ENCODE measurements around the gene PSG6.
"Not testable (repeated sequence)": the region's sequence is repeated elsewhere in the genome, so short reads cannot be mapped to it uniquely, and the experiment has no call there.

Gene PSG6

GRCh38 chr19:42930214-42930613 lies 12.5 kb upstream of the PSG6 start:
- not testable (repeated sequence) for H3K9me3 ChIP-seq (ENCODE audit: control insufficient read depth, insufficient read depth, low read length); H3K4me1 ChIP-seq (ENCODE audit: control insufficient read depth, insufficient read depth, low read length)
- no CpG with 5 or more reads among the region's 1 CpG for WGBS (ENCODE audit: insufficient coverage, insufficient read length)

DNA sequence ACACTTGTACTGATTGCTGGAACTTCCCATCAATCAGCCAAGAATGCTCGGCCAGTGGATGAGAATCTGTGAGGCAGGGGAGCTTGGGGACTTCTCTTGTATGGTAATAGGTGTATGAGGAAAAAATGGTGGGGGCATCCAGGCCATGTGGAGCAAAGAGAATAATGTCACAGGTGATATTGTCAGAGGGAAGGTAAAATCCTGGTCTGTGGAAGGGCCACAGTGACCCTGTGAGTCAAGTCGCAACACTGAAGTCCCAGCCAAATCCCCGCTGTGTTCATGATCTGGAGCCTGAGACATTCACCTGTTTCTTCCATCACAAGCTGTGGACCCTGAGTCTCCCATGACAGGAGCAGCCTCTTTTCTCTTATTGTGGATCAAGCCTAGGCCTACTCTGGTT lies 11.2 kb upstream of the PSG6 start:
- no peak overlapping the region for H3K27ac ChIP-seq (ENCODE audit: low read length)
- peaks cover 3% of the 10 kb centered on the region for H3K9me3 ChIP-seq (ENCODE audit: control insufficient read depth, insufficient read depth, low read length)
- H3K27me3 ChIP-seq (ENCODE audit: control insufficient read depth, insufficient read depth, low read length): no peaks in the 10 kb centered on the region
- WGBS (ENCODE audit: insufficient coverage, insufficient read length): no CpG with 5 or more reads among the region's 3 CpGs
- no peaks in the 10 kb centered on the region for H3K4me1 ChIP-seq (ENCODE audit: control insufficient read depth, insufficient read depth, low read length)
- H3K4me3 ChIP-seq (ENCODE audit: low read length): no peak overlapping the region
- DNase-seq (ENCODE audit: low read depth, low spot score): no peak
- H3K36me3 ChIP-seq (ENCODE audit: control insufficient read depth, insufficient read depth, low read length): no peaks in the 10 kb centered on the region

More at GRCh38 chr19:42930214-42930613, 12.5 kb upstream of the PSG6 start:
- not testable (repeated sequence) for H3K27me3 ChIP-seq (ENCODE audit: control insufficient read depth, insufficient read depth, low read length); DNase-seq (ENCODE audit: low read depth, low spot score); H3K36me3 ChIP-seq (ENCODE audit: control insufficient read depth, insufficient read depth, low read length); H3K27ac ChIP-seq (ENCODE audit: low read length); H3K4me3 ChIP-seq (ENCODE audit: low read length)

- Histone ChIP-seq H3K27ac (ENCODE audit: low read length) (no peak overlapping the region), H3K36me3 (ENCODE audit: control insufficient read depth, insufficient read depth, low read length) (no peaks in the 10 kb centered on the region), H3K4me1 (ENCODE audit: control insufficient read depth, insufficient read depth, low read length) (no peaks in the 10 kb centered on the region), H3K27me3 (ENCODE audit: control insufficient read depth, insufficient read depth, low read length) (no peaks in the 10 kb centered on the region), H3K4me3 (ENCODE audit: low read length) (no peak overlapping the region), H3K9me3 (ENCODE audit: control insufficient read depth, insufficient read depth, low read length) (peaks cover 4% of the 10 kb centered on the region)
- DNase-seq (ENCODE audit: low read depth, low spot score): no peak
- no CpG with 5 or more reads among the region's 2 CpGs for WGBS (ENCODE audit: insufficient coverage, insufficient read length)
Measured at GRCh38 chr19:42926781-42927180, 9.1 kb upstream of the PSG6 start.

GRCh38 chr19:42923106-42923505 lies 5.4 kb upstream of the PSG6 start:
- DNase-seq (ENCODE audit: low read depth, low spot score): peak; percentile 4
- H3K4me3 ChIP-seq (ENCODE audit: low read length); H3K36me3 ChIP-seq (ENCODE audit: control insufficient read depth, insufficient read depth, low read length); H3K9me3 ChIP-seq (ENCODE audit: control insufficient read depth, insufficient read depth, low read length); H3K4me1 ChIP-seq (ENCODE audit: control insufficient read depth, insufficient read depth, low read length); H3K27me3 ChIP-seq (ENCODE audit: control insufficient read depth, insufficient read depth, low read length); H3K27ac ChIP-seq (ENCODE audit: low read length): not testable (repeated sequence)
- WGBS (ENCODE audit: insufficient coverage, insufficient read length): no CpG with 5 or more reads among the region's 9 CpGs

GRCh38 chr19:42920971-42921370 lies 3.3 kb upstream of the PSG6 start:
- H3K36me3 ChIP-seq (ENCODE audit: control insufficient read depth, insufficient read depth, low read length); H3K4me3 ChIP-seq (ENCODE audit: low read length); DNase-seq (ENCODE audit: low read depth, low spot score); H3K27ac ChIP-seq (ENCODE audit: low read length); H3K27me3 ChIP-seq (ENCODE audit: control insufficient read depth, insufficient read depth, low read length); H3K9me3 ChIP-seq (ENCODE audit: control insufficient read depth, insufficient read depth, low read length); H3K4me1 ChIP-seq (ENCODE audit: control insufficient read depth, insufficient read depth, low read length): not testable (repeated sequence)

DNA sequence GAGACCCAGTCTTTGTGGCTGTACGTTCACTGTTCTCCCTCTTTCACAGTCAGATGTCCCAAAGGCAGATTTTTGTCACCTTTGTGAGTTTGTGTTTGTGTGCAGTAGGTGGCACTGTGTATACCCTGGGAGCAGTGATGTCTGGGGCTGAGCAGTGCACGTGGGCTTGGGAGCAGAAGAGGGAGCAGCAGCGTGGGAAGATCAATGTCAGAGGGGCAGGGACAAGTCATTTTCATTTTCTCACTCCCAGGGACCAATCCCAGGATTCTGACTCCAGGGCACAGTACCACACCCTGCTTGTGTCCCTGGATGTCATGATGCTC lies 2.0 kb upstream of the PSG6 start:
- Histone ChIP-seq H3K27ac (ENCODE audit: low read length) (no peak overlapping the region), H3K4me3 (ENCODE audit: low read length) (no peak overlapping the region), H3K9me3 (ENCODE audit: control insufficient read depth, insufficient read depth, low read length) (peaks cover 6% of the 10 kb centered on the region), H3K36me3 (ENCODE audit: control insufficient read depth, insufficient read depth, low read length) (no peaks in the 10 kb centered on the region), H3K4me1 (ENCODE audit: control insufficient read depth, insufficient read depth, low read length) (no peaks in the 10 kb centered on the region), H3K27me3 (ENCODE audit: control insufficient read depth, insufficient read depth, low read length) (no peaks in the 10 kb centered on the region)
- DNase-seq (ENCODE audit: low read depth, low spot score): no peak
- no CpG with 5 or more reads among the region's 3 CpGs for whole genome bisulfite sequencing (ENCODE audit: insufficient coverage, insufficient read length)

GRCh38 chr19:42919070-42919756 lies 1.5 kb upstream of the PSG6 start:
- H3K36me3 ChIP-seq (ENCODE audit: control insufficient read depth, insufficient read depth, low read length); DNase-seq (ENCODE audit: low read depth, low spot score); H3K27me3 ChIP-seq (ENCODE audit: control insufficient read depth, insufficient read depth, low read length); H3K4me3 ChIP-seq (ENCODE audit: low read length); H3K27ac ChIP-seq (ENCODE audit: low read length); H3K9me3 ChIP-seq (ENCODE audit: control insufficient read depth, insufficient read depth, low read length); H3K4me1 ChIP-seq (ENCODE audit: control insufficient read depth, insufficient read depth, low read length): not testable (repeated sequence)
- WGBS (ENCODE audit: insufficient coverage, insufficient read length): no CpG with 5 or more reads among the region's 26 CpGs

GRCh38 chr19:42918377-42919069 lies 829 bp upstream of the PSG6 start:
- not testable (repeated sequence) for H3K4me1 ChIP-seq (ENCODE audit: control insufficient read depth, insufficient read depth, low read length); H3K27me3 ChIP-seq (ENCODE audit: control insufficient read depth, insufficient read depth, low read length); H3K9me3 ChIP-seq (ENCODE audit: control insufficient read depth, insufficient read depth, low read length); H3K36me3 ChIP-seq (ENCODE audit: control insufficient read depth, insufficient read depth, low read length); DNase-seq (ENCODE audit: low read depth, low spot score); H3K4me3 ChIP-seq (ENCODE audit: low read length); H3K27ac ChIP-seq (ENCODE audit: low read length)
- WGBS (ENCODE audit: insufficient coverage, insufficient read length): no CpG with 5 or more reads among the region's 15 CpGs

DNA sequence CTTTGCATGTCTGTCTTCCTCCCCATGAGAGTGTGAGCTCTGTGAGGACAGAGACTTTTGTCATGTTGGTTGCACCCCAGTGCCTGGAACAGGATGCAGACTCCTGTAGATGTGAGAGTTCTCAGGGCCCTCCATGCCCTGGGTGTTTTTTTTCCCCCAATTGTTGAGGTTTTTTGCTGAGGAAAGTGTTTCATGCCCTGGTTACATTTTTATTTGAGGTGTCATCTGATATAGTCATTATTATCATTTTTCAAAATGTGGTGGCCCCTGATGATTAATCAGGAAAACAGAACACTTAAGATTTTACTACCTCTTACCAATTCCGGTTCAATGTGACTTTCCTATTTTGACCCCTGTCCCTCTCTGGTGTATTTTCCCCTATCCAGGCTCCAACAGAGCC lies 763 bp downstream of the PSG6 start:
- not testable (repeated sequence) for H3K4me3 ChIP-seq (ENCODE audit: low read length); H3K27ac ChIP-seq (ENCODE audit: low read length); DNase-seq (ENCODE audit: low read depth, low spot score); H3K4me1 ChIP-seq (ENCODE audit: control insufficient read depth, insufficient read depth, low read length); H3K9me3 ChIP-seq (ENCODE audit: control insufficient read depth, insufficient read depth, low read length); H3K27me3 ChIP-seq (ENCODE audit: control insufficient read depth, insufficient read depth, low read length); H3K36me3 ChIP-seq (ENCODE audit: control insufficient read depth, insufficient read depth, low read length)
- no CpG with 5 or more reads among the region's 1 CpG for WGBS (ENCODE audit: insufficient coverage, insufficient read length)

GRCh38 chr19:42913516-42913915 lies 4.2 kb downstream of the PSG6 start:
- H3K27ac ChIP-seq (ENCODE audit: low read length); H3K36me3 ChIP-seq (ENCODE audit: control insufficient read depth, insufficient read depth, low read length); H3K27me3 ChIP-seq (ENCODE audit: control insufficient read depth, insufficient read depth, low read length); DNase-seq (ENCODE audit: low read depth, low spot score); H3K9me3 ChIP-seq (ENCODE audit: control insufficient read depth, insufficient read depth, low read length); H3K4me1 ChIP-seq (ENCODE audit: control insufficient read depth, insufficient read depth, low read length); H3K4me3 ChIP-seq (ENCODE audit: low read length): not testable (repeated sequence)
- WGBS (ENCODE audit: insufficient coverage, insufficient read length): no CpG with 5 or more reads among the region's 5 CpGs

- H3K36me3 ChIP-seq (ENCODE audit: control insufficient read depth, insufficient read depth, low read length); H3K4me1 ChIP-seq (ENCODE audit: control insufficient read depth, insufficient read depth, low read length); H3K27ac ChIP-seq (ENCODE audit: low read length); H3K9me3 ChIP-seq (ENCODE audit: control insufficient read depth, insufficient read depth, low read length); DNase-seq (ENCODE audit: low read depth, low spot score); H3K27me3 ChIP-seq (ENCODE audit: control insufficient read depth, insufficient read depth, low read length); H3K4me3 ChIP-seq (ENCODE audit: low read length): not testable (repeated sequence)
- no CpG with 5 or more reads among the region's 4 CpGs for WGBS (ENCODE audit: insufficient coverage, insufficient read length)
Measured at GRCh38 chr19:42912941-42913340, 4.8 kb downstream of the PSG6 start.
